ENCODE data around the gene SCMH1.

GRCh38 chr1:41240781-41241353 is 1.2 kb downstream of the SCMH1 start:
- TF ChIP-seq POLR2A (IDR thresholded peaks at IDR 0.05) (no peak), CTCF (IDR thresholded peaks at IDR 0.05) (no peak)
